Muscle layer of colon (tissue), 2 donors: ENCODE results near the gene TMC2.
A peak's percentile ranks its signal among the peaks of the same experiment; 100 is the strongest.
"Not testable (repeated sequence)": the region's sequence is repeated elsewhere in the genome, so short reads cannot be mapped to it uniquely, and the experiment has no call there.

ENCODE experiments used
- H3K27ac ChIP-seq: one replicate; pipeline ENCODE4 v1.7.0; 2013; ENCODE audit warnings: low read depth, mild to moderate bottlenecking, low read length, moderate library complexity
- H3K27me3 ChIP-seq, 2 donors: one replicate each; pipeline ENCODE4 v1.7.0; 2013; ENCODE audit warnings: low read length in 2 of 2, mild to moderate bottlenecking in 2 of 2; ENCODE audit not compliant: insufficient read depth in 2 of 2, control insufficient read depth in 1 of 2
- H3K36me3 ChIP-seq: one replicate; pipeline ENCODE4 v1.7.0; 2013; ENCODE audit warnings: mild to moderate bottlenecking, low read length; ENCODE audit not compliant: insufficient read depth
- H3K4me1 ChIP-seq: one replicate; pipeline ENCODE4 v1.7.0; 2013; ENCODE audit warnings: mild to moderate bottlenecking, low read length; ENCODE audit not compliant: insufficient read depth
- H3K4me3 ChIP-seq, 2 donors: one replicate each; pipeline ENCODE4 v1.7.0; 2013; ENCODE audit warnings: low read length in 2 of 2, low read depth in 1 of 2, mild to moderate bottlenecking in 1 of 2, moderate library complexity in 1 of 2
- H3K9ac ChIP-seq: one replicate; pipeline ENCODE4 v1.7.0; 2013; ENCODE audit warnings: low read length
- H3K9me3 ChIP-seq: one replicate; pipeline ENCODE4 v1.7.0; 2013; ENCODE audit warnings: mild to moderate bottlenecking, low read length
- donor health status: abdominal sarcoma.
- donor health status: Adenocarcinoma of cecum.

TMC2 gene

GRCh38 chr20:2657674-2658073 lies 121.3 kb downstream of the TMC2 start:
- Histone ChIP-seq H3K27me3 (no peaks in the 10 kb centered on the region), H3K9ac (no peak overlapping the region), H3K4me1 (peaks cover 17% of the 10 kb centered on the region), H3K4me3 (no peak overlapping the region), H3K27ac (no peak overlapping the region), H3K9me3 (no peaks in the 10 kb centered on the region), H3K36me3 (peaks cover 85% of the 10 kb centered on the region)

- H3K27me3 ChIP-seq: no peaks in the 10 kb centered on the region
- no peak overlapping the region for H3K4me3 ChIP-seq
- peaks cover 19% of the 10 kb centered on the region for H3K4me1 ChIP-seq
- no peak overlapping the region for H3K9ac ChIP-seq
- no peaks in the 10 kb centered on the region for H3K9me3 ChIP-seq
- peaks cover 85% of the 10 kb centered on the region for H3K36me3 ChIP-seq
- H3K27ac ChIP-seq: no peak overlapping the region
Measured at GRCh38 chr20:2658414-2659354, 122.3 kb downstream of the TMC2 start.

- Histone ChIP-seq H3K27me3 (no peaks in the 10 kb centered on the region), H3K9ac (no peak overlapping the region), H3K27ac (no peak overlapping the region), H3K4me1 (peaks cover 12% of the 10 kb centered on the region), H3K36me3 (peaks cover 79% of the 10 kb centered on the region), H3K9me3 (no peaks in the 10 kb centered on the region), H3K4me3 (no peak overlapping the region)
Measured at GRCh38 chr20:2659547-2659946, 123.2 kb downstream of the TMC2 start.

- no peaks in the 10 kb centered on the region for H3K9me3 ChIP-seq
- peaks cover 14% of the 10 kb centered on the region for H3K4me1 ChIP-seq
- peak overlapping the region; percentile 79 to 92 for H3K4me3 ChIP-seq
- H3K27ac ChIP-seq: peak overlapping the region; percentile 57
- H3K36me3 ChIP-seq: peaks cover 40% of the 10 kb centered on the region
- peak overlapping the region; percentile 47 for H3K9ac ChIP-seq
- H3K27me3 ChIP-seq: no peaks in the 10 kb centered on the region
Measured at GRCh38 chr20:2663364-2663886, 127.1 kb downstream of the TMC2 start.

- Histone ChIP-seq H3K27me3 (no peaks in the 10 kb centered on the region), H3K27ac (peak within 1 kb of the TSS; percentile 94), H3K4me1 (peaks cover 14% of the 10 kb centered on the region), H3K9me3 (no peaks in the 10 kb centered on the region), H3K9ac (peak within 1 kb of the TSS; percentile 50), H3K36me3 (peaks cover 33% of the 10 kb centered on the region), H3K4me3 (peak within 1 kb of the TSS; percentile 79 to 92)
Measured at GRCh38 chr20:2663887-2664719, 127.7 kb downstream of the TMC2 start, which contains the start of gene IDH3B. Gene IDH3B, minus strand, starts transcription at chr20:2664216. Its CDS starts 28 bp downstream, at chr20:2664188.

- H3K9ac ChIP-seq: no peak overlapping the region
- H3K27me3 ChIP-seq: no peaks in the 10 kb centered on the region
- no peaks in the 10 kb centered on the region for H3K36me3 ChIP-seq
- H3K9me3 ChIP-seq: no peaks in the 10 kb centered on the region
- H3K4me3 ChIP-seq: no peak overlapping the region
- H3K4me1 ChIP-seq: no peaks in the 10 kb centered on the region
- no peak overlapping the region for H3K27ac ChIP-seq
Measured at GRCh38 chr20:2671977-2672376, 135.6 kb downstream of the TMC2 start.

GRCh38 chr20:2672446-2672845 lies 136.1 kb downstream of the TMC2 start:
- no peaks in the 10 kb centered on the region for H3K9me3 ChIP-seq
- H3K4me3 ChIP-seq: no peak overlapping the region
- no peak overlapping the region for H3K27ac ChIP-seq
- H3K9ac ChIP-seq: no peak overlapping the region
- H3K27me3 ChIP-seq: no peaks in the 10 kb centered on the region
- H3K4me1 ChIP-seq: no peaks in the 10 kb centered on the region
- no peaks in the 10 kb centered on the region for H3K36me3 ChIP-seq

GRCh38 chr20:2673453-2673852 lies 137.1 kb downstream of the TMC2 start:
- Histone ChIP-seq H3K27me3 (no peaks in the 10 kb centered on the region), H3K4me1 (no peaks in the 10 kb centered on the region), H3K9ac (no peak overlapping the region), H3K36me3 (no peaks in the 10 kb centered on the region), H3K9me3 (no peaks in the 10 kb centered on the region), H3K4me3 (no peak overlapping the region), H3K27ac (no peak overlapping the region)

GRCh38 chr20:2680046-2680445 lies 143.7 kb downstream of the TMC2 start:
- H3K9ac ChIP-seq: no peak overlapping the region
- no peaks in the 10 kb centered on the region for H3K4me1 ChIP-seq
- H3K27me3 ChIP-seq: no peaks in the 10 kb centered on the region
- no peaks in the 10 kb centered on the region for H3K36me3 ChIP-seq
- no peak overlapping the region for H3K4me3 ChIP-seq
- H3K9me3 ChIP-seq: no peaks in the 10 kb centered on the region
- H3K27ac ChIP-seq: no peak overlapping the region

- not testable (repeated sequence) for H3K9me3 ChIP-seq, H3K4me3 ChIP-seq, H3K27me3 ChIP-seq, H3K4me1 ChIP-seq, H3K36me3 ChIP-seq, H3K9ac ChIP-seq, H3K27ac ChIP-seq
Measured at GRCh38 chr20:2682040-2682439, 145.7 kb downstream of the TMC2 start.

GRCh38 chr20:2684817-2685216 lies 148.4 kb downstream of the TMC2 start:
- H3K4me1 ChIP-seq, H3K9ac ChIP-seq, H3K4me3 ChIP-seq, H3K27me3 ChIP-seq, H3K9me3 ChIP-seq, H3K27ac ChIP-seq, H3K36me3 ChIP-seq: not testable (repeated sequence)
